GM06990 (cell line): ENCODE measurements around the gene MAPKAP1.
A peak's percentile ranks its signal among the peaks of the same experiment; 100 is the strongest.

Experiments
- DNase-seq: peaks from one replicate; pipeline ENCODE4 v3.0.0-alpha.2; 2011; ENCODE audit not compliant: insufficient read length; ENCODE audit errors: extremely low read depth
- H3K27me3 ChIP-seq: replicated peaks from 2 replicates; pipeline ENCODE4 v1.6.0; 2011; ENCODE audit warnings: low read length; ENCODE audit not compliant: control insufficient read depth, insufficient read depth
- H3K36me3 ChIP-seq: 2 replicates; pipeline ENCODE4 v1.5.1; 2011; ENCODE audit warnings: low read length; ENCODE audit not compliant: control insufficient read depth, insufficient read depth
- H3K4me3 ChIP-seq: replicated peaks from 2 replicates; pipeline ENCODE4 v1.5.1; 2011; ENCODE audit warnings: low read depth, mild to moderate bottlenecking, control low read depth, low read length
- TF ChIP-seq, protein P1 (sequence below): IDR thresholded peaks from 2 replicates; pipeline ENCODE4 v1.5.1; 2011; ENCODE audit warnings: low read length, control low read depth, mild to moderate bottlenecking, inconsistent platforms; ENCODE audit not compliant: insufficient read depth, poor library complexity, severe bottlenecking

The MAPKAP1 gene

DNA sequence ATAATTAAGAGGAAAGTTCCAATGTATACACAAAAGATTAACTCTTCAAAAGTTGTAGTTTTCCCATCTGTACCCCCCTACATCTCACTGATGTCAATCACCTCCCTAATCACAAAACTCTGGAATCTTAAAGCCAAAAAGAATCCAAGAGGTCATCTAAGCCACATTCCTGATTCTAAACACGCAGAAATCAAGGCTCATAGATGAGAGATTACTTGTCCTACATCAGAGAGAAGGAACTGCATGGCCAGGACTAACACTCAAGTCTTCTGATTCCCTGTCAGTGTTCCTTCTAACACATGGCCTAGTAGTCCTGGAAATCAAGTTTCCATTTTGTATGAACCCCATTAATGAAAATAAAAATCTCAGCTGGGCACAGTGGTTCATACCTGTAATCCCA, 58.7 kb downstream of the MAPKAP1 start:
- TF ChIP-seq, protein P1, sequence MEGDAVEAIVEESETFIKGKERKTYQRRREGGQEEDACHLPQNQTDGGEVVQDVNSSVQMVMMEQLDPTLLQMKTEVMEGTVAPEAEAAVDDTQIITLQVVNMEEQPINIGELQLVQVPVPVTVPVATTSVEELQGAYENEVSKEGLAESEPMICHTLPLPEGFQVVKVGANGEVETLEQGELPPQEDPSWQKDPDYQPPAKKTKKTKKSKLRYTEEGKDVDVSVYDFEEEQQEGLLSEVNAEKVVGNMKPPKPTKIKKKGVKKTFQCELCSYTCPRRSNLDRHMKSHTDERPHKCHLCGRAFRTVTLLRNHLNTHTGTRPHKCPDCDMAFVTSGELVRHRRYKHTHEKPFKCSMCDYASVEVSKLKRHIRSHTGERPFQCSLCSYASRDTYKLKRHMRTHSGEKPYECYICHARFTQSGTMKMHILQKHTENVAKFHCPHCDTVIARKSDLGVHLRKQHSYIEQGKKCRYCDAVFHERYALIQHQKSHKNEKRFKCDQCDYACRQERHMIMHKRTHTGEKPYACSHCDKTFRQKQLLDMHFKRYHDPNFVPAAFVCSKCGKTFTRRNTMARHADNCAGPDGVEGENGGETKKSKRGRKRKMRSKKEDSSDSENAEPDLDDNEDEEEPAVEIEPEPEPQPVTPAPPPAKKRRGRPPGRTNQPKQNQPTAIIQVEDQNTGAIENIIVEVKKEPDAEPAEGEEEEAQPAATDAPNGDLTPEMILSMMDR = no peak
- Histone ChIP-seq H3K27me3 (no peaks in the 10 kb centered on the region), H3K4me3 (no peak overlapping the region), H3K36me3 (no peaks in the 10 kb centered on the region)
- no peak for DNase-seq

- Histone ChIP-seq H3K36me3 (no peaks in the 10 kb centered on the region), H3K27me3 (no peaks in the 10 kb centered on the region), H3K4me3 (peak overlapping the region; percentile 47)
- TF ChIP-seq, protein P1 = no peak
- peak; percentile 51 for DNase-seq
These were observed 60.3 kb downstream of the MAPKAP1 start for GRCh38 chr9:125646621-125647100.

- peak; percentile 46 for DNase-seq
- H3K4me3 ChIP-seq = peak overlapping the region; percentile 47
- TF ChIP-seq, protein P1 = no peak
- H3K27me3 ChIP-seq = no peaks in the 10 kb centered on the region
- H3K36me3 ChIP-seq = no peaks in the 10 kb centered on the region
These were observed 60.8 kb downstream of the MAPKAP1 start for GRCh38 chr9:125646217-125646616.

GRCh38 chr9:125644819-125645507, 62.0 kb downstream of the MAPKAP1 start:
- Histone ChIP-seq H3K27me3 (no peaks in the 10 kb centered on the region), H3K4me3 (no peak overlapping the region), H3K36me3 (no peaks in the 10 kb centered on the region)
- TF ChIP-seq, protein P1 = no peak
- no peak for DNase-seq

DNA sequence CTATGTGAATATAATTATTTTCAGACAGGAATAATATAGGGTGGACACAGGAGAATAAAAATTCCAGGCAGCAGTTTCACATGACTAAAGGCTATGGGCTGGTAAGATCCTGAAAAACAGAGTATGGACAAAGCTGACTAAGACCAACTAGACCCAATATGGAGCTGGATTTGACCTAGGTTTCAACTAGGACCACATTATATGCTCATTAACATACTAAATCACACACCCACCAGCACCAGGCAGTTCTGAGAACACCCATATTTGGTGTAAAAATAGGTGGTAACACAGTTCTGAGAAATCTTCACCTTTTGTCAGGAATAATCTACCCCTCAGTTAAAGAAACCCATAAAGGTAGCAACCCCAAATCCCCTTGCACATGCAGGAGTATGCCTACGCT, 64.7 kb downstream of the MAPKAP1 start:
- no peak for DNase-seq
- no peaks in the 10 kb centered on the region for H3K27me3 ChIP-seq
- H3K36me3 ChIP-seq = no peaks in the 10 kb centered on the region
- TF ChIP-seq, protein P1 = no peak
- no peak overlapping the region for H3K4me3 ChIP-seq
